Esophagus squamous epithelium (tissue), 5 donors: Measurements from ENCODE around the gene TOPAZ1. TPM values are rescaled to one million over a fixed set of nuclear protein-coding genes. Genes with fewer than 3 reads are reported as not detected.
A peak's percentile ranks its signal among the peaks of the same experiment; 100 is the strongest.

Source experiments
- DNase-seq: peaks from one replicate; lab custom pipeline; 2025; lab: John Stamatoyannopoulos, UW
- H3K27ac ChIP-seq, 4 donors: fragments of 200-600 bp; sonication (generic); one replicate each; pipeline ENCODE4 v1.5.1; 2016 to 2019; ENCODE audit warnings: mild to moderate bottlenecking in 1 of 4
- H3K27me3 ChIP-seq, 4 donors: fragments of 200-600 bp; sonication (generic); 1 replicate in 3 of 4; 2 replicates in 1 of 4; pipeline versions ENCODE4 v1.5.1 to v1.6.0; 2017 to 2021; ENCODE audit warnings: antibody characterized with exemption in 1 of 4
- H3K36me3 ChIP-seq, 3 donors: fragments of 200-600 bp; sonication (generic); one replicate each; pipeline ENCODE4 v1.5.1; 2016 to 2019
- H3K4me1 ChIP-seq, 3 donors: fragments of 200-600 bp; sonication (generic); one replicate each; pipeline ENCODE4 v1.5.1; 2017 to 2019
- H3K4me3 ChIP-seq, 4 donors: fragments of 200-600 bp; sonication (generic); 1 replicate in 3 of 4; 2 replicates in 1 of 4; pipeline ENCODE4 v1.5.1; 2016 to 2019; ENCODE audit warnings: mild to moderate bottlenecking in 2 of 4, moderate library complexity in 1 of 4
- H3K9me3 ChIP-seq, 3 donors: fragments of 200-600 bp; sonication (generic); one replicate each; pipeline ENCODE4 v1.5.1; 2016 to 2019
- POLR2A ChIP-seq, 4 donors: fragments of 450-650 bp; IDR thresholded peaks; one replicate each; pipeline ENCODE4 v1.6.1; 2017; ENCODE audit warnings: antibody characterized with exemption in 4 of 4, mild to moderate bottlenecking in 4 of 4, moderate library complexity in 3 of 4
- WGBS, 2 donors: methylation state at CpG; one replicate each; pipeline ENCODE4 v1.1.5; 2018; 5-methylcytosine and 5-hydroxymethylcytosine counted together
- intact Hi-C: fragments of 100-400 bp; cut with DNase I; formaldehyde crosslinking; loops from one replicate; pipeline ENCODE4 v1.15.0; 2022
- total RNA-seq, 4 donors: library from RNA; depleted of rRNA; stranded (reverse); fragments of >200 nt; gene quantifications; one replicate each; pipeline ENCODE4 v1.1.0, GENCODE V29; 2016
- TF ChIP-seq, protein P1 (sequence below), 6 experiments: fragments of 450-650 bp in 4 of 6; fragments of 200-600 bp in 2 of 6; sonication (generic) in 2 of 6; IDR thresholded peaks; one replicate each; pipeline ENCODE4 v1.5.1; 2016 to 2019; ENCODE audit warnings: antibody characterized with exemption in 6 of 6, mild to moderate bottlenecking in 4 of 6, moderate library complexity in 4 of 6
- donor health status: DM: yes; HTN: yes; CAD: no.

TOPAZ1 gene
- total RNA-seq, 4 donors from 2014 or later, result not detected

DNA sequence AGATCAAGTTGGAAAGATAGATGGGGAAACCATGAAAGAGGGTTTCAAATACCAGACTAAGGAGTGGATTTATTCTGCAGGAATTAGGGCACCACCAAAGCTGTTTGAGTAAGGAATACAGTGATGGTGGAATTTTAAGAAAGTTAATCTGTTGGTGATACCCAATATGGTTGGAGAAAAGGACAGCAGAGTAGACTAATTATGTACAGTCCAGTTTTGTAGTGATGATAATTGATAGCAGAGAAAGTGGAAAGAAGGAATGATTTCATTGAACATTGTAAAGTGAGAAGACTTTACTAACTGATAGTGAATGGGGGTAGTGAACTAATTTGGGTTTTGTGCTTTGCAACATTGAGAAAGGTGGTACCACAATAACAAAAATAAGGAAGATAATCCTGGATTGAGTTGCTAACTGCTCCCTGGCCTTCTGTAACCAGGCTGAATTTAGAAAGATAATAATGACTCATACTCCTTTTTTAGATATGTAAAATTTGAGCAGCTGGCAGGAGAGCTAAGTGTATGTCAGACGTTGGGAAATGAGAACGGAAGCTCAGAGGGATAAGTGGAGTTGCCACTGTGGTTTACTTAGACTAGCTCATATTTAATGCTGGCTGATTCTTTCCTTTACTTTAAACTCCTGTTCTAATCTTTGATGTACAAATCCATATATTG, 113.8 kb downstream of the TOPAZ1 start:
- Histone ChIP-seq H3K4me3 (no peak overlapping the region), H3K27me3 (no peaks in the 10 kb centered on the region), H3K27ac (peak overlapping the region in 2 of 4 donors; percentile 36 to 48), H3K36me3 (peaks cover 0 to 23% (median 4%) of the 10 kb centered on the region in 3 donors), H3K9me3 (no peaks in the 10 kb centered on the region), H3K4me1 (peaks cover 0 to 17% (median 3%) of the 10 kb centered on the region in 3 donors)
- WGBS, 2 donors, result 16 to 29% methylated on average over 2 of the region's 2 CpGs
- DNase-seq, result no peak
- no peak for TF ChIP-seq POLR2A (IDR thresholded peaks at IDR 0.05)
- TF ChIP-seq, protein P1, sequence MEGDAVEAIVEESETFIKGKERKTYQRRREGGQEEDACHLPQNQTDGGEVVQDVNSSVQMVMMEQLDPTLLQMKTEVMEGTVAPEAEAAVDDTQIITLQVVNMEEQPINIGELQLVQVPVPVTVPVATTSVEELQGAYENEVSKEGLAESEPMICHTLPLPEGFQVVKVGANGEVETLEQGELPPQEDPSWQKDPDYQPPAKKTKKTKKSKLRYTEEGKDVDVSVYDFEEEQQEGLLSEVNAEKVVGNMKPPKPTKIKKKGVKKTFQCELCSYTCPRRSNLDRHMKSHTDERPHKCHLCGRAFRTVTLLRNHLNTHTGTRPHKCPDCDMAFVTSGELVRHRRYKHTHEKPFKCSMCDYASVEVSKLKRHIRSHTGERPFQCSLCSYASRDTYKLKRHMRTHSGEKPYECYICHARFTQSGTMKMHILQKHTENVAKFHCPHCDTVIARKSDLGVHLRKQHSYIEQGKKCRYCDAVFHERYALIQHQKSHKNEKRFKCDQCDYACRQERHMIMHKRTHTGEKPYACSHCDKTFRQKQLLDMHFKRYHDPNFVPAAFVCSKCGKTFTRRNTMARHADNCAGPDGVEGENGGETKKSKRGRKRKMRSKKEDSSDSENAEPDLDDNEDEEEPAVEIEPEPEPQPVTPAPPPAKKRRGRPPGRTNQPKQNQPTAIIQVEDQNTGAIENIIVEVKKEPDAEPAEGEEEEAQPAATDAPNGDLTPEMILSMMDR (IDR thresholded peaks at IDR 0.05), result no peak
- intact Hi-C loops, result no loop called here

GRCh38 chr3:44359146-44359751, 117.6 kb downstream of the TOPAZ1 start:
- no peak for DNase-seq
- peaks cover 0 to 17% (median 3%) of the 10 kb centered on the region in 3 donors for H3K4me1 ChIP-seq
- 70 to 71% methylated on average over 3 of the region's 3 CpGs for WGBS, 2 donors
- H3K27ac ChIP-seq, result no peak overlapping the region
- TF ChIP-seq POLR2A (IDR thresholded peaks at IDR 0.05), result no peak
- TF ChIP-seq, protein P1 (IDR thresholded peaks at IDR 0.05), result no peak
- no peaks in the 10 kb centered on the region for H3K27me3 ChIP-seq
- H3K4me3 ChIP-seq, result no peak overlapping the region
- intact Hi-C loops, result no loop called here
- H3K9me3 ChIP-seq, result no peaks in the 10 kb centered on the region
- peaks cover 0 to 37% (median 4%) of the 10 kb centered on the region in 3 donors for H3K36me3 ChIP-seq

DNA sequence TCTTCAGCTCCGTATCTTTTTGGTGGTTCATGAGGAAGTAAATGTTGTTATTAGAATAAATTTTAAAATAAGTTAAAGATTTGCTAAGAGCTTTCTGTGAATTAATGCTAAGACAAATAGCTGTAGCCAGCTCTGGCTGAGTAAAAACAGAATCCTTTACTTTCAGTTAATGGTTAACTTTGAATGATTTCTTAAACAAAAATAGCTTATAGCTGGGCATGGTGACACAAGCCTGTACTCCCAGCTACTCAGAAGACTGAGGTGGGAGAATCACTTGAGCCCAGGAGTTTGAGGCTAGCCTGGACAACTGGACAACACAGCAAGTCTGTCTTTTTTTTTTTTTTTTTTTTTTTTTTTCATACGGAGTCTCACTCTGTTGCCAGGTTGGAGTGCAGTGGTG, 121.9 kb downstream of the TOPAZ1 start:
- Histone ChIP-seq H3K4me3 (no peak overlapping the region), H3K27ac (no peak overlapping the region), H3K36me3 (peaks cover 0 to 51% (median 0%) of the 10 kb centered on the region in 3 donors), H3K27me3 (no peaks in the 10 kb centered on the region), H3K4me1 (no peaks in the 10 kb centered on the region), H3K9me3 (no peaks in the 10 kb centered on the region)
- no peak for DNase-seq
- intact Hi-C loops, result no loop called here
- TF ChIP-seq, protein P1 (IDR thresholded peaks at IDR 0.05), result no peak
- no peak for TF ChIP-seq POLR2A (IDR thresholded peaks at IDR 0.05)
- 93 to 98% methylated on average over 2 of the region's 2 CpGs for WGBS, 2 donors

DNA sequence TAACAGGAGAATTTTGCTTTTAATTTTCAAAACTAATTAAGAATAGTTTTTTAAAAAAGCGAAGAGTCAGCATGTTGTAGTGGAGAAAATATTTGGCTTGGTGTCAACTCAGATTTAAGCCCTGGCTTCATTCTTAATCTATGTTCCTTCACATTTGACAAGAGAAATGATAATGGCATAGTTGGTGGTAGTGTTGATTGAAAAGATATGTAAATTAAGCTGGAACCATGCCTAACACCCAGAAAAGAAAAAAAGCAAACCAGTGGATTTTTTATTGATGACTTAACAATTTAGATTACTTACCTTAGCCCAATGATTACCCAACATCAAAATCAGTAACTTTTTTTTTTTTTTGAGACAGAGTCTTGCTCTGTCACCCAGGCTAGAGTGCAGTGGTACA, 124.3 kb downstream of the TOPAZ1 start:
- Histone ChIP-seq H3K4me3 (no peak overlapping the region), H3K27ac (no peak overlapping the region), H3K4me1 (no peaks in the 10 kb centered on the region), H3K9me3 (no peaks in the 10 kb centered on the region), H3K27me3 (no peaks in the 10 kb centered on the region), H3K36me3 (peaks cover 0 to 59% (median 0%) of the 10 kb centered on the region in 3 donors)
- no peak for DNase-seq
- WGBS, 2 donors, result 80 to 94% methylated on average over 1 of the region's 1 CpG
- intact Hi-C loops, result no loop called here
- TF ChIP-seq, protein P1 (IDR thresholded peaks at IDR 0.05), result no peak
- no peak for TF ChIP-seq POLR2A (IDR thresholded peaks at IDR 0.05)

- Histone ChIP-seq H3K27me3 (no peaks in the 10 kb centered on the region), H3K36me3 (peaks cover 0 to 40% (median 0%) of the 10 kb centered on the region in 3 donors), H3K4me3 (no peak overlapping the region), H3K27ac (no peak overlapping the region), H3K9me3 (peaks cover 0 to 3% (median 0%) of the 10 kb centered on the region in 3 donors), H3K4me1 (no peaks in the 10 kb centered on the region)
- TF ChIP-seq, protein P1 (IDR thresholded peaks at IDR 0.05), result no peak
- no peak for TF ChIP-seq POLR2A (IDR thresholded peaks at IDR 0.05)
- DNase-seq, result no peak
- WGBS, 2 donors, result 86 to 91% methylated on average over 1 of the region's 1 CpG
- intact Hi-C loops, result no loop called here
Observed at GRCh38 chr3:44375450-44375849, 133.8 kb downstream of the TOPAZ1 start.
